BJ (cell line): ENCODE results near the gene MRAS. TPM values are rescaled to one million over a fixed set of nuclear protein-coding genes. Genes with fewer than 3 reads are reported as not detected.

ENCODE experiments used
- CTCF ChIA-PET: fragments of 350-600 bp; formaldehyde crosslinking; extraction: SDS; loops from one replicate; lab custom pipeline; 2021; ENCODE audit warnings: antibody characterized with exemption, inconsistent platforms; lab: Yijun Ruan, JAX
- POLR2A ChIA-PET: fragments of 300-600 bp; sonication (Branson Sonifier 250); formaldehyde crosslinking; extraction: SDS; loops from one replicate; lab custom pipeline; 2021; ENCODE audit warnings: antibody characterized with exemption; lab: Charles Lee
- DNase-seq: peaks from one replicate; pipeline ENCODE4 v3.0.0-alpha.2; 2011; ENCODE audit warnings: low read depth
- H3K27me3 ChIP-seq: 2 replicates; pipeline ENCODE4 v1.6.0; 2011; ENCODE audit warnings: low read length; ENCODE audit not compliant: control insufficient read depth, insufficient read depth
- H3K36me3 ChIP-seq: 2 replicates; pipeline ENCODE4 v1.5.1; 2011; ENCODE audit warnings: low read length; ENCODE audit not compliant: control insufficient read depth, insufficient read depth
- H3K4me3 ChIP-seq: 2 replicates; pipeline ENCODE4 v1.5.1; 2011; ENCODE audit warnings: low read depth, mild to moderate bottlenecking, control low read depth, low read length
- CTCF ChIP-seq: IDR thresholded peaks from 2 replicates; pipeline ENCODE4 v1.5.1; 2011; ENCODE audit warnings: low read depth, mild to moderate bottlenecking, control low read depth, inconsistent platforms, low read length, moderate library complexity; ENCODE audit not compliant: insufficient read depth
- polyA plus RNA-seq: library from polyadenylated mRNA; depleted of rRNA; stranded (reverse); fragments of >200 nt; gene quantifications from 2 replicates; pipeline ENCODE4 v1.2.3, GENCODE V29; 2011

MRAS gene
- polyA plus RNA-seq, 1 experiment, result 99.8 TPM

- Histone ChIP-seq H3K36me3 (no peaks in the 10 kb centered on the region), H3K4me3 (no peak overlapping the region), H3K27me3 (peaks cover 14% of the 10 kb centered on the region)
- CTCF ChIA-PET, result interaction anchor here (0.7 to 1.9 kb wide), 6 partner anchors 12 to 156 kb away, joined by 3 to 7 read pairs (median 4); no protein-coding TSS in a partner anchor
- DNase-seq, result no peak
- POLR2A ChIA-PET, result no interaction called here
- no peak for TF ChIP-seq CTCF
Observed at GRCh38 chr3:138438896-138439295, 90.5 kb downstream of the MRAS start.

DNA sequence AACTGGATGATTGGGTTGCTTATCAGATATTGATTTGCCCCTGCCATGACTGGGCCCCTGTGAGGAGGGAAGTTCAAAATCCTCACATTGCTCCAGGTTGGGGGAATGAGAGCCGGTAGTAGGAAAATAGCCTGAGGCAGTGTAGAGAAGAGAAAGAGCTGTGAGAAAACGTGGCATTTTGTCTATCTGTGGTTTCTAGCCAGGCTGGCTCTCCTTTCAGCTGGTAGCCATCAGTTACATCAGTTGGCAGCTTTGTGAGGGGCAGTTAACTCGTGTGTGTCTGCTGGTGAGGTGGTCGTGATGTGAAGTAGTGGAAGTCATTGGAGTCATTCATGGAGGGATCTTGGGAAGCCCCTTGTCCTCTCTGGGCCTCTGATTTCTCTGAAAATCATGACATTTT is 91.3 kb downstream of the MRAS start:
- Histone ChIP-seq H3K27me3 (peaks cover 10% of the 10 kb centered on the region), H3K4me3 (no peak overlapping the region), H3K36me3 (no peaks in the 10 kb centered on the region)
- POLR2A ChIA-PET, result no interaction called here
- CTCF ChIA-PET, result interaction anchor here (0.8 to 1.9 kb wide), 7 partner anchors 13 to 484 kb away, joined by 3 to 7 read pairs (median 5); no protein-coding TSS in a partner anchor
- no peak for DNase-seq
- no peak for TF ChIP-seq CTCF

- Histone ChIP-seq H3K4me3 (no peak overlapping the region), H3K27me3 (peaks cover 6% of the 10 kb centered on the region), H3K36me3 (no peaks in the 10 kb centered on the region)
- no peak for DNase-seq
- TF ChIP-seq CTCF, result no peak
- ChIA-PET POLR2A (no interaction called here), CTCF (interaction anchor here (0.8 to 1.9 kb wide), 3 partner anchors 22 to 483 kb away, joined by 3 to 5 read pairs (median 5); no protein-coding TSS in a partner anchor)
Observed at GRCh38 chr3:138440121-138440521, 91.7 kb downstream of the MRAS start.

GRCh38 chr3:138440596-138440995 is 92.2 kb downstream of the MRAS start:
- ChIA-PET CTCF (interaction anchor here (1.4 to 1.9 kb wide), 2 partner anchors 23 to 109 kb away, joined by 5 read pairs; no protein-coding TSS in a partner anchor), POLR2A (no interaction called here)
- DNase-seq, result no peak
- no peak for TF ChIP-seq CTCF
- Histone ChIP-seq H3K36me3 (no peaks in the 10 kb centered on the region), H3K4me3 (no peak overlapping the region), H3K27me3 (peaks cover 5% of the 10 kb centered on the region; the same call in 1 of the 2 replicates)

DNA sequence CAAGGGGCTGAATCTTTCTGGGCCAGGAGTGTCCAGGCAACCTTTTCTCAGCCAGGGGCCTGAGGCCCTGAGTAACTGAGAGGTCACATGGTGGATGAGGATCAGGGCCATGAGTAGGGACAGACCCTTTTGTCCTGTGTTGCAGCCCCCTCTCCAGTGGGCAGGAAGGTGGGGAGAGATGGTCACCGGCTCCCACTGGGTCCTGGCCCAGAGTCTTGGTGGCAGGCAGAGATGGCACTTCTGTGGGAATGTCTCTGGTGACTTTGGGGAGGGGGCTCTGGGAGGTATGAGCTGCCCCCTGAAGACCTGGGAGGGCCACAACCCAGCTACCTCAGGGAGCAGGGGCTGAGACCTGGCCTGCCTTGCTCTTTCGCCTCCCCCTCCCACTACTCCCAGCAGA is 92.9 kb downstream of the MRAS start:
- H3K4me3 ChIP-seq, result no peak overlapping the region
- no peaks in the 10 kb centered on the region for H3K36me3 ChIP-seq
- ChIA-PET POLR2A (no interaction called here), CTCF (no interaction called here)
- peaks cover 5% of the 10 kb centered on the region; the same call in 1 of the 2 replicates for H3K27me3 ChIP-seq
- no peak for DNase-seq
- no peak for TF ChIP-seq CTCF
